Stimulated activated CD8-positive, alpha-beta memory T cell treated with anti-CD3 and anti-CD28 coated beads, Interleukin-4, amount 100 ng/mL, for 24 hours (primary cell): ENCODE data around the gene C11orf86.

Experiments
- DNase-seq: peaks from one replicate; pipeline ENCODE4 v3.0.0-alpha.2; 2020; ENCODE audit warnings: low read depth

Gene C11orf86

GRCh38 chr11:67024966-67025365, 49.9 kb downstream of the C11orf86 start:
- no peak for DNase-seq

GRCh38 chr11:67025750-67026149, 50.6 kb downstream of the C11orf86 start:
- DNase-seq = no peak
